HCEC 1CT (cell line): ENCODE results near the gene PCMTD2.
"Not testable (repeated sequence)": the region's sequence is repeated elsewhere in the genome, so short reads cannot be mapped to it uniquely, and the experiment has no call there.

Source experiments
- DNase-seq: peaks from one replicate; pipeline ENCODE4 v3.0.0-alpha.2; 2017

PCMTD2 gene

GRCh38 chr20:64258071-64258823, 2.7 kb downstream of the PCMTD2 start:
- DNase-seq: no peak

GRCh38 chr20:64260239-64260638, 4.7 kb downstream of the PCMTD2 start:
- DNase-seq: no peak

GRCh38 chr20:64261138-64261537, 5.6 kb downstream of the PCMTD2 start:
- DNase-seq: peak; percentile 6

- no peak for DNase-seq
These were observed 8.5 kb downstream of the PCMTD2 start for GRCh38 chr20:64264091-64264490.

GRCh38 chr20:64265201-64265600, 9.7 kb downstream of the PCMTD2 start:
- no peak for DNase-seq

GRCh38 chr20:64266988-64267387, 11.4 kb downstream of the PCMTD2 start:
- no peak for DNase-seq

GRCh38 chr20:64268174-64268573, 12.6 kb downstream of the PCMTD2 start:
- DNase-seq: no peak

GRCh38 chr20:64269604-64270411, 14.3 kb downstream of the PCMTD2 start:
- DNase-seq: no peak

- DNase-seq: no peak
These were observed 16.1 kb downstream of the PCMTD2 start for GRCh38 chr20:64271636-64272035.

GRCh38 chr20:64273109-64273508, 17.6 kb downstream of the PCMTD2 start:
- DNase-seq: no peak

GRCh38 chr20:64276817-64277216, 21.3 kb downstream of the PCMTD2 start:
- no peak for DNase-seq

GRCh38 chr20:64277571-64278316, 22.2 kb downstream of the PCMTD2 start:
- no peak for DNase-seq

GRCh38 chr20:64278317-64278681, 22.8 kb downstream of the PCMTD2 start:
- no peak for DNase-seq

- DNase-seq: no peak
These were observed 24.4 kb downstream of the PCMTD2 start for GRCh38 chr20:64279826-64280459.

GRCh38 chr20:64280460-64280843, 24.9 kb downstream of the PCMTD2 start:
- no peak for DNase-seq

- no peak for DNase-seq
These were observed 28.1 kb downstream of the PCMTD2 start for GRCh38 chr20:64283646-64284045.

- DNase-seq: peak; percentile 20
These were observed 30.3 kb downstream of the PCMTD2 start for GRCh38 chr20:64285579-64286446.

- not testable (repeated sequence) for DNase-seq
These were observed 31.1 kb downstream of the PCMTD2 start for GRCh38 chr20:64286447-64287263.

- DNase-seq: not testable (repeated sequence)
These were observed 31.7 kb downstream of the PCMTD2 start for GRCh38 chr20:64287264-64287590.

- DNase-seq: not testable (repeated sequence)
These were observed 36.6 kb downstream of the PCMTD2 start for GRCh38 chr20:64292167-64292566.

GRCh38 chr20:64303086-64303485, 47.5 kb downstream of the PCMTD2 start:
- DNase-seq: not testable (repeated sequence)
